ENCODE results near the gene MIPEP. TPM values are rescaled to one million over a fixed set of nuclear protein-coding genes. Genes with fewer than 3 reads are reported as not detected.

The MIPEP gene
- total and polyA plus RNA-seq, 9 of the 15 experiments (the other 6 are each of a cell fraction or from before 2014, with no cell fraction given), result 1.7 to 19.3 (median 13.1) TPM

- no peak for TF ChIP-seq ATF2 (CRISPR knock-in tag; IDR thresholded peaks at IDR 0.05)
- no peak for TF ChIP-seq ZNF282 (CRISPR knock-in tag; IDR thresholded peaks at IDR 0.05)
- peak; percentile 76 for TF ChIP-seq SMC3 (conservative IDR thresholded peaks at IDR 0.05; ENCODE audit: insufficient read depth, low read depth, low read length)
- TF ChIP-seq ESRRB (CRISPR knock-in tag; IDR thresholded peaks at IDR 0.05; ENCODE audit: borderline replicate concordance), result no peak
- TF ChIP-seq RAD21 (CRISPR knock-in tag; conservative IDR thresholded peaks at IDR 0.05 in 1 of 2, IDR thresholded peaks at IDR 0.05 in 1 of 2), result peak; percentile 56 to 78
- no peak for TF ChIP-seq PHB2 (IDR thresholded peaks at IDR 0.05; ENCODE audit: low read depth)
- no peak for TF ChIP-seq E2F1 (CRISPR knock-in tag; IDR thresholded peaks at IDR 0.05)
- TF ChIP-seq ZEB2 (IDR thresholded peaks at IDR 0.05), result no peak
- no peak for TF ChIP-seq KDM5B (IDR thresholded peaks at IDR 0.05; ENCODE audit: insufficient replicate concordance, low read depth, low read length)
- no peak for TF ChIP-seq STAT5A (IDR thresholded peaks at IDR 0.05; ENCODE audit: borderline replicate concordance, low read length)
- no peak for TF ChIP-seq SIRT6 (IDR thresholded peaks at IDR 0.05; ENCODE audit: low read depth, low read length)
- no peak for TF ChIP-seq SIX5 (IDR thresholded peaks at IDR 0.05; ENCODE audit: borderline replicate concordance in 1 of 2, insufficient read depth in 1 of 2, low read depth in 1 of 2, low read length in 2 of 2)
- no peak for TF ChIP-seq FUS (optimal IDR thresholded peaks at IDR 0.05; ENCODE audit: low read depth, low read length)
- no peak for TF ChIP-seq NUFIP1 (IDR thresholded peaks at IDR 0.05; ENCODE audit: partially characterized antibody)
- TF ChIP-seq PTBP1 (IDR thresholded peaks at IDR 0.05; ENCODE audit: low read depth, low read length), result no peak
- no peak for TF ChIP-seq ZNF57 (CRISPR knock-in tag; IDR thresholded peaks at IDR 0.05)
- TF ChIP-seq HMG20B (CRISPR knock-in tag; IDR thresholded peaks at IDR 0.05), result no peak
- TF ChIP-seq ZNF583 (CRISPR knock-in tag; IDR thresholded peaks at IDR 0.05), result no peak
- TF ChIP-seq TOE1 (IDR thresholded peaks at IDR 0.05; ENCODE audit: borderline replicate concordance), result no peak
- TF ChIP-seq TOE1 (CRISPR knock-in tag; IDR thresholded peaks at IDR 0.05; ENCODE audit: borderline replicate concordance, low read depth), result no peak
- TF ChIP-seq IRF1 (CRISPR knock-in tag; IDR thresholded peaks at IDR 0.05; ENCODE audit: borderline replicate concordance), result no peak
- TF ChIP-seq CTCF (IDR thresholded peaks at IDR 0.05 in 2 of 3, conservative IDR thresholded peaks at IDR 0.05 in 1 of 3; ENCODE audit: insufficient read depth in 2 of 3, low read depth in 1 of 3, low read length in 3 of 3), result peak; percentile 61 to 69 (median 67)
- no peak for TF ChIP-seq BCL6 (CRISPR knock-in tag; IDR thresholded peaks at IDR 0.05)
- TF ChIP-seq NCOA1 (IDR thresholded peaks at IDR 0.05; ENCODE audit: low read depth), result no peak
Measured at GRCh38 chr13:23715762-23716235, 173.4 kb downstream of the MIPEP start (continued).

All from K562 (cell line).